WTC11 (cell line): ENCODE data around the gene NUMBL. TPM values are rescaled to one million over a fixed set of nuclear protein-coding genes. Genes with fewer than 3 reads are reported as not detected.

ENCODE experiments used
- ATAC-seq: fragments of 200-7000 bp; cut with Tn5 transposase; 2 replicates; pipeline ENCODE4 v1.10.0; 2021; ENCODE audit warnings: mild to moderate bottlenecking, moderate library complexity
- CTCF ChIA-PET: fragments of 300-600 bp; sonication (Branson Sonifier 250); formaldehyde crosslinking; loops from one replicate; lab custom pipeline; 2021; ENCODE audit warnings: antibody characterized with exemption; lab: Charles Lee
- POLR2A ChIA-PET: fragments of 350-600 bp; sonication (Branson Sonifier 250); formaldehyde crosslinking; loops from one replicate; lab custom pipeline; 2021; ENCODE audit warnings: antibody characterized with exemption; lab: Charles Lee
- DNase-seq: peaks from one replicate; pipeline ENCODE4 v3.0.0; 2021; ENCODE audit warnings: low spot score
- H3K27ac Mint-ChIP-seq: 2 replicates; pipeline ENCODE4 v1.8.0; 2021; ENCODE audit warnings: mixed read lengths
- H3K27me3 Mint-ChIP-seq: 2 replicates; pipeline ENCODE4 v1.8.0; 2021; ENCODE audit warnings: low read depth, mild to moderate bottlenecking, moderate library complexity, mixed read lengths
- H3K36me3 Mint-ChIP-seq: 2 replicates; pipeline ENCODE4 v1.8.0; 2021; ENCODE audit warnings: mixed read lengths
- H3K4me1 Mint-ChIP-seq: 2 replicates; pipeline ENCODE4 v1.8.0; 2022; ENCODE audit warnings: mixed read lengths
- H3K4me3 Mint-ChIP-seq: 2 replicates; pipeline ENCODE4 v1.8.0; 2021; ENCODE audit warnings: mild to moderate bottlenecking, moderate library complexity, mixed read lengths
- H3K9me3 Mint-ChIP-seq: 2 replicates; pipeline ENCODE4 v1.8.0; 2021; ENCODE audit warnings: mixed read lengths
- AFF4 ChIP-seq: sonication (generic); formaldehyde crosslinking; IDR thresholded peaks from 2 replicates; pipeline ENCODE4 v1.8.1; 2023; ENCODE audit warnings: mild to moderate bottlenecking, missing genetic modification reagents, borderline replicate concordance
- CBFB ChIP-seq: sonication (generic); formaldehyde crosslinking; IDR thresholded peaks from 2 replicates; pipeline ENCODE4 v1.8.1; 2022; ENCODE audit warnings: mild to moderate bottlenecking, low read depth, missing genetic modification reagents
- CREB1 ChIP-seq: sonication (generic); formaldehyde crosslinking; IDR thresholded peaks from 2 replicates; pipeline ENCODE4 v1.8.0; 2023; ENCODE audit warnings: mild to moderate bottlenecking, missing genetic modification reagents
- ETV6 ChIP-seq: sonication (generic); formaldehyde crosslinking; IDR thresholded peaks from 2 replicates; pipeline ENCODE4 v1.8.1; 2022; ENCODE audit warnings: mild to moderate bottlenecking, missing genetic modification reagents
- IRF1 ChIP-seq: sonication (generic); formaldehyde crosslinking; IDR thresholded peaks from 2 replicates; pipeline ENCODE4 v1.8.0; 2023; ENCODE audit warnings: missing genetic modification reagents
- JAZF1 ChIP-seq: fragments of 250-450 bp; sonication (Bioruptor Pico); IDR thresholded peaks from 2 replicates; pipeline ENCODE4 v1.9.0; 2021; ENCODE audit warnings: moderate library complexity, mild to moderate bottlenecking, inconsistent platforms
- NFYB ChIP-seq: sonication (generic); formaldehyde crosslinking; conservative IDR thresholded peaks from 2 replicates; pipeline ENCODE4 v1.8.0; 2022; ENCODE audit warnings: low read depth, missing genetic modification reagents
- RELA ChIP-seq: sonication (generic); formaldehyde crosslinking; IDR thresholded peaks from 2 replicates; pipeline ENCODE4 v1.8.1; 2022; ENCODE audit warnings: missing genetic modification reagents, mild to moderate bottlenecking, borderline replicate concordance
- RORB ChIP-seq: fragments of 250-450 bp; sonication (Bioruptor Pico); IDR thresholded peaks from 2 replicates; pipeline ENCODE4 v1.9.0; 2021; ENCODE audit warnings: mild to moderate bottlenecking
- SOX15 ChIP-seq: fragments of 250-450 bp; sonication (Bioruptor Pico); IDR thresholded peaks from 2 replicates; pipeline ENCODE4 v1.9.0; 2021; ENCODE audit warnings: mild to moderate bottlenecking
- ZMAT4 ChIP-seq: fragments of 250-450 bp; sonication (Bioruptor Pico); IDR thresholded peaks from 2 replicates; pipeline ENCODE4 v1.9.0; 2021; ENCODE audit warnings: mild to moderate bottlenecking
- ZNF138 ChIP-seq: sonication (generic); formaldehyde crosslinking; conservative IDR thresholded peaks from 2 replicates; pipeline ENCODE4 v1.8.1; 2022; ENCODE audit warnings: mild to moderate bottlenecking, moderate library complexity, missing genetic modification reagents
- ZNF219 ChIP-seq: sonication (generic); formaldehyde crosslinking; IDR thresholded peaks from 2 replicates; pipeline ENCODE4 v1.8.0; 2023; ENCODE audit warnings: missing genetic modification reagents, mild to moderate bottlenecking, borderline replicate concordance
- ZNF396 ChIP-seq: fragments of 250-450 bp; sonication (Bioruptor Pico); IDR thresholded peaks from 2 replicates; pipeline ENCODE4 v1.8.0; 2021; ENCODE audit warnings: mild to moderate bottlenecking, moderate library complexity, borderline replicate concordance
- ZNF425 ChIP-seq: fragments of 250-450 bp; sonication (Bioruptor Pico); conservative IDR thresholded peaks from 2 replicates; pipeline ENCODE4 v1.9.0; 2021; ENCODE audit warnings: mild to moderate bottlenecking
- ZNF512 ChIP-seq: sonication (generic); formaldehyde crosslinking; IDR thresholded peaks from 2 replicates; pipeline ENCODE4 v1.8.1; 2022; ENCODE audit warnings: missing genetic modification reagents, borderline replicate concordance
- ZSCAN18 ChIP-seq: fragments of 250-450 bp; sonication (Bioruptor Pico); IDR thresholded peaks from 2 replicates; pipeline ENCODE4 v2.1.2; 2022; ENCODE audit warnings: mild to moderate bottlenecking, moderate library complexity
- total RNA-seq: library from RNA; stranded (reverse); gene quantifications from 3 replicates; pipeline ENCODE4 v1.2.3, GENCODE V29; 2021

Gene NUMBL
- total RNA-seq, 1 experiment from 2014 or later, result 30.3 TPM

GRCh38 chr19:40717880-40718773 is 27.7 kb upstream of the NUMBL start:
- POLR2A ChIA-PET, result interaction anchor here (1.0 to 2.2 kb wide), 6 partner anchors 9 to 85 kb away, joined by 3 to 18 read pairs (median 8); partner anchors contain the start of genes ACTMAP, NUMBL, RAB4B and SNRPA
- Mint-ChIP-seq H3K36me3 (peaks cover 13% of the 10 kb centered on the region), H3K27ac (peak overlapping the region; percentile 99), H3K27me3 (no peaks in the 10 kb centered on the region), H3K4me3 (peak overlapping the region; percentile 91), H3K9me3 (peaks cover under 1% of the 10 kb centered on the region; the same call in 1 of the 2 replicates), H3K4me1 (peaks cover 33% of the 10 kb centered on the region)
- no peak for ATAC-seq
- DNase-seq, result no peak
- TF ChIP-seq CREB1 (no peak), NFYB (CRISPR knock-in tag) (no peak), SOX15 (no peak), AFF4 (CRISPR knock-in tag) (no peak), ZNF138 (no peak), RELA (no peak), ZSCAN18 (CRISPR knock-in tag) (no peak), ZNF219 (no peak), JAZF1 (CRISPR knock-in tag) (no peak), ETV6 (no peak), RORB (CRISPR knock-in tag) (no peak), IRF1 (no peak), ZMAT4 (no peak), ZNF425 (CRISPR knock-in tag) (no peak), ZNF512 (no peak), CBFB (CRISPR knock-in tag) (no peak), ZNF396 (no peak)
- CTCF ChIA-PET, result interaction anchor here (1.0 to 2.2 kb wide), 8 partner anchors 16 to 89 kb away, joined by 3 to 16 read pairs (median 6); partner anchors contain the start of genes ACTMAP, EGLN2, RAB4B and SNRPA
